HepG2 (cell line): ENCODE measurements around the gene ZCCHC8. TPM values are rescaled to one million over a fixed set of nuclear protein-coding genes. Genes with fewer than 3 reads are reported as not detected.

Source experiments
- ATAC-seq: fragments of 200-7000 bp; cut with Tn5 transposase; 3 replicates; pipeline ENCODE4 v1.9.1; 2020; ENCODE audit warnings: mild to moderate bottlenecking, moderate library complexity
- BruUV-seq: library from RNA; stranded (reverse); fragments of 400-500 nt; replicated peaks from 2 replicates; lab custom pipeline; 2021; lab: Mats Ljungman, UMichigan
- CTCF ChIA-PET: fragments of 300-600 bp; formaldehyde crosslinking; extraction: SDS; loops from one replicate; lab custom pipeline; 2021; ENCODE audit warnings: low total read pairs, inconsistent platforms, low intra/inter-chr PET ratio; lab: Yijun Ruan, JAX
- POLR2A ChIA-PET: fragments of 350-600 bp; sonication (Branson Sonifier 250); formaldehyde crosslinking; loops from one replicate; lab custom pipeline; 2020; ENCODE audit warnings: antibody characterized with exemption, inconsistent platforms; lab: Yijun Ruan, JAX
- DNase-seq: peaks from one replicate; pipeline ENCODE4 v3.0.0-alpha.2; 2015; ENCODE audit warnings: low spot score
- FAIRE-seq: peaks from 3 replicates; lab custom pipeline; 2011; peaks lifted over from hg19 to GRCh38; lab: Jason Lieb, UNC
- H2AFZ ChIP-seq: one replicate; pipeline ENCODE4 v1.6.1; 2011; ENCODE audit warnings: low read length, inconsistent platforms
- H3K27ac ChIP-seq: fragments of 300-600 bp; 3 replicates; pipeline ENCODE4 v1.8.0; 2011; ENCODE audit warnings: mixed run types, mild to moderate bottlenecking, mixed read lengths, low read length, inconsistent platforms; ENCODE audit not compliant: insufficient read depth; ENCODE audit errors: extremely low read length
- H3K27me3 ChIP-seq, 2 experiments: fragments of 200-600 bp in 1 of 2; 2 replicates in 1 of 2; 3 replicates in 1 of 2; pipeline versions ENCODE4 v1.6.0 to v1.8.0; 2011; ENCODE audit warnings: low read length in 2 of 2, mild to moderate bottlenecking in 2 of 2, moderate library complexity in 2 of 2, inconsistent platforms in 1 of 2; ENCODE audit not compliant: insufficient read depth in 2 of 2, control insufficient read depth in 1 of 2
- H3K36me3 ChIP-seq, 2 experiments: fragments of 200-600 bp in 1 of 2; replicated peaks in 1 of 2; 2 replicates in 1 of 2; 3 replicates in 1 of 2; pipeline versions ENCODE4 v1.5.1 to v1.8.0; 2011; ENCODE audit warnings: low read length in 2 of 2, inconsistent platforms in 1 of 2; ENCODE audit not compliant: insufficient read depth in 2 of 2, control insufficient read depth in 1 of 2
- H3K4me1 ChIP-seq: 2 replicates; pipeline ENCODE4 v1.5.1; 2012; ENCODE audit warnings: low read length, inconsistent platforms; ENCODE audit not compliant: insufficient read depth
- H3K4me2 ChIP-seq: 2 replicates; pipeline ENCODE4 v1.6.0; 2011; ENCODE audit warnings: low read depth, low read length, inconsistent platforms
- H3K4me3 ChIP-seq, 3 experiments: fragments of 200-600 bp in 1 of 3; sonication (generic), shearing (Covaris generic) in 1 of 3; replicated peaks in 1 of 3; 2 replicates each; pipeline ENCODE4 v1.5.1; 2011 to 2016; ENCODE audit warnings: low read length in 3 of 3, inconsistent platforms in 2 of 3, low read depth in 2 of 3, mild to moderate bottlenecking in 2 of 3, control low read depth in 1 of 3, mixed read lengths in 1 of 3; ENCODE audit not compliant: insufficient read depth in 1 of 3
- H3K79me2 ChIP-seq: one replicate; pipeline ENCODE4 v1.6.1; 2011; ENCODE audit warnings: low read length, inconsistent platforms; ENCODE audit not compliant: insufficient read depth
- H3K9ac ChIP-seq: 2 replicates; pipeline ENCODE4 v1.6.0; 2011; ENCODE audit warnings: mild to moderate bottlenecking, low read depth, low read length, inconsistent platforms; ENCODE audit not compliant: insufficient read depth
- H3K9me3 ChIP-seq: 2 replicates; pipeline ENCODE4 v1.5.1; 2012; ENCODE audit warnings: mild to moderate bottlenecking, low read length
- H4K20me1 ChIP-seq: 2 replicates; pipeline ENCODE4 v1.6.0; 2011; ENCODE audit warnings: inconsistent platforms, mild to moderate bottlenecking, low read length, moderate library complexity; ENCODE audit not compliant: insufficient read depth
- FIP1L1 ChIP-seq: fragments of 200-400 bp; formaldehyde crosslinking; IDR thresholded peaks from 2 replicates; pipeline ENCODE4 v1.6.1; 2018; ENCODE audit warnings: low read depth, mild to moderate bottlenecking, low read length, moderate library complexity, borderline replicate concordance; ENCODE audit not compliant: insufficient read depth
- KLF12 ChIP-seq: sonication (generic); formaldehyde crosslinking; IDR thresholded peaks from 2 replicates; pipeline ENCODE4 v1.4.0; 2020; ENCODE audit warnings: missing genetic modification reagents, borderline replicate concordance
- NCOA1 ChIP-seq: sonication (generic); formaldehyde crosslinking; IDR thresholded peaks from 2 replicates; pipeline ENCODE4 v1.9.0; 2021; ENCODE audit warnings: missing genetic modification reagents
- NFE2 ChIP-seq: sonication (generic); formaldehyde crosslinking; IDR thresholded peaks from 2 replicates; pipeline ENCODE4 v1.4.0; 2020; ENCODE audit warnings: missing genetic modification reagents
- PHF20 ChIP-seq: sonication (generic); formaldehyde crosslinking; IDR thresholded peaks from 2 replicates; pipeline ENCODE4 v1.5.0; 2020; ENCODE audit warnings: mild to moderate bottlenecking, missing genetic modification reagents
- RBFOX2 ChIP-seq: fragments of 200-400 bp; formaldehyde crosslinking; IDR thresholded peaks from 2 replicates; pipeline ENCODE4 v1.6.1; 2017; ENCODE audit warnings: low read depth, mild to moderate bottlenecking, low read length
- SCMH1 ChIP-seq: sonication (generic); formaldehyde crosslinking; IDR thresholded peaks from 2 replicates; pipeline ENCODE4 v1.9.0; 2021; ENCODE audit warnings: missing genetic modification reagents, mild to moderate bottlenecking, borderline replicate concordance
- SIX1 ChIP-seq: sonication (generic); formaldehyde crosslinking; IDR thresholded peaks from 2 replicates; pipeline ENCODE4 v1.4.0; 2020; ENCODE audit warnings: missing genetic modification reagents, borderline replicate concordance
- SOX6 ChIP-seq, 2 experiments: fragments of 450-650 bp in 1 of 2; sonication (generic) in 1 of 2; formaldehyde crosslinking in 1 of 2; IDR thresholded peaks; 2 replicates each; pipeline versions ENCODE4 v1.4.0 to v1.6.1; 2017 to 2020; ENCODE audit warnings: antibody characterized with exemption in 1 of 2, mild to moderate bottlenecking in 1 of 2, missing genetic modification reagents in 1 of 2
- TOE1 ChIP-seq: sonication (generic); formaldehyde crosslinking; IDR thresholded peaks from 2 replicates; pipeline ENCODE4 v1.4.0; 2020; ENCODE audit warnings: mild to moderate bottlenecking, missing genetic modification reagents
- ZNF44 ChIP-seq: sonication (generic); formaldehyde crosslinking; IDR thresholded peaks from 2 replicates; pipeline ENCODE4 v1.5.1; 2020; ENCODE audit warnings: mild to moderate bottlenecking, missing genetic modification reagents
- ZNF558 ChIP-seq: sonication (generic); formaldehyde crosslinking; IDR thresholded peaks from 2 replicates; pipeline ENCODE4 v1.9.0; 2022; ENCODE audit warnings: mild to moderate bottlenecking, missing genetic modification reagents, borderline replicate concordance
- ZNF609 ChIP-seq: sonication (generic); formaldehyde crosslinking; IDR thresholded peaks from 2 replicates; pipeline ENCODE4 v1.4.0; 2020; ENCODE audit warnings: mild to moderate bottlenecking, missing genetic modification reagents, borderline replicate concordance
- ZSCAN22 ChIP-seq: sonication (generic); formaldehyde crosslinking; IDR thresholded peaks from 2 replicates; pipeline ENCODE4 v1.4.0; 2020; ENCODE audit warnings: mild to moderate bottlenecking, missing genetic modification reagents
- ZSCAN25 ChIP-seq: sonication (generic); formaldehyde crosslinking; IDR thresholded peaks from 2 replicates; pipeline ENCODE4 v1.8.0; 2022; ENCODE audit warnings: mild to moderate bottlenecking, missing genetic modification reagents
- WGBS: methylation state at CpG from one replicate; pipeline ENCODE4 v1.1.6; 2017; ENCODE audit warnings: low lambda C conversion rate; 5-methylcytosine and 5-hydroxymethylcytosine counted together
- in situ Hi-C: cut with HindIII; loops from 2 replicates; pipeline ENCODE4 v1.10.0; 2017; ENCODE audit warnings: low pct_unique_long_range_greater_than_20kb; ENCODE audit not compliant: extremely low pct_ligation_motif_present
- intact Hi-C: fragments of 100-400 bp; cut with micrococcal nuclease; formaldehyde crosslinking; loops from one replicate; pipeline ENCODE4 v1.10.0; 2022; ENCODE audit not compliant: unreplicated experiment
- polyA plus RNA-seq, 8 experiments: library from polyadenylated mRNA; depleted of rRNA in 3 of 8; stranded (reverse) in 7 of 8; unstranded in 1 of 8; fragments of >200 nt; fragmentation: Illumina TruSeq in 4 of 8; extraction: Trizol in 4 of 8; gene quantifications; 2 replicates each; pipeline versions ENCODE4 v1.2.1 to v1.2.3, GENCODE V29; 2011 to 2016; ENCODE audit warnings: low read depth in 4 of 8, missing spikeins in 1 of 8, mixed read lengths in 1 of 8; ENCODE audit not compliant: insufficient read depth in 1 of 8
- total RNA-seq, 5 experiments: library from RNA; depleted of rRNA; stranded (reverse); fragments of >200 nt; fragmentation: Illumina TruSeq; extraction: Trizol; gene quantifications; 2 replicates each; pipeline ENCODE4 v1.2.3, GENCODE V29; 2016; ENCODE audit warnings: low read depth in 1 of 5
- TF ChIP-seq, protein P1 (sequence below): sonication (generic); formaldehyde crosslinking; IDR thresholded peaks from 2 replicates; pipeline ENCODE4 v1.8.0; 2022; ENCODE audit warnings: missing genetic modification reagents, low read depth, mild to moderate bottlenecking, borderline replicate concordance

The ZCCHC8 gene
- total and polyA plus RNA-seq, 2 of the 13 experiments (the other 11 are each of a cell fraction or from before 2014, with no cell fraction given): 18.6 to 20.9 TPM

DNA sequence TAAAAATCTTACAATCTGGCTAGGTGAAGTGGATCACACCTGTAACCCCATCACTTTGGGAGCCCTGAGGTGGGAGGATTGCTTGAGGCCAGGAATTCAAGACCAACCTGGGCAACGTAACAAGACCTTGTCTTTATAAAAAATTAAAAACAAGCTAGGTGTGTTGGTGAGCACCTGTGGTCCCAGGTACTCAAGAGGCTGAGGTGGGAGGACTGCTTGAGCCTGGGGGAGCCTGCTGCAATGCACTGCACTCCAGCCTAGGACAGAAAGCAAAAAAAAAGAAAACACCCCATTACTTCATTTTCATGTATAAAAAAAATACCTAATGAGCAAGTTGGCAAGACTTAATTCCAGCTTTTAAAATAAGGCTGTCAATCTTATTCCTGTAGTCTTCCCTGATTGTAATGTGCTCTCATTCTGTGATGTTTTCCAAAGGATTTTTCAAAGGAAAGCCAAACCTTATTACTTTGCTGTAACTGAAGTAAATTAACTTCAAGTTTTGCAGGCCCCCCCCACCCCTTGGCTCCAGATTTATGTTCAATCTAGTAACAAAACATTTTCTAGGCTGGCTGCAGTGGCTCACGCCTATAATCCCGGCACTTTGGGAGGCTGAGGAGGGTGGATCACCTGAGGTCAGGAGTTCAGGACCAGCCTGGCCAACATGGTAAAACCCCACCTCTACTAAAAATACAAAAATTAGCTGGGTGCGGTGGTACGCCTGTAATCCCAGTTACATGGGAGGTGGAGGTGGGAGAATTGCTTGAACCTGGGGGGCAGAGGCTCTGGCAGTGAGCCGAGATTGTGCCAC is 3.3 kb upstream of the ZCCHC8 start:
- no peak overlapping the region for H3K4me3 ChIP-seq
- WGBS: 96% methylated on average over 6 of the region's 6 CpGs
- no peaks in the 10 kb centered on the region for H3K9me3 ChIP-seq
- no peak for DNase-seq
- in situ Hi-C loops: no loop called here
- no peaks in the 10 kb centered on the region; a peak in 1 of 5 replicates for H3K27me3 ChIP-seq
- ChIA-PET POLR2A (interaction anchor here (1.0 to 2.0 kb wide), 5 partner anchors 9 to 104 kb away, joined by 3 to 9 read pairs (median 5); partner anchors contain the start of genes KNTC1 and RSRC2), CTCF (no interaction called here)
- peaks cover 13% of the 10 kb centered on the region for H3K79me2 ChIP-seq
- no peak for FAIRE-seq
- intact Hi-C loops: no loop called here
- no peak for ATAC-seq
- H3K4me1 ChIP-seq: peaks cover 10% of the 10 kb centered on the region
- H3K9ac ChIP-seq: no peak overlapping the region
- no peak overlapping the region for H3K4me2 ChIP-seq
- H3K36me3 ChIP-seq: peaks cover 17 to 44% of the 10 kb centered on the region in 2 experiments
- no peak overlapping the region for H3K27ac ChIP-seq
- no TSS peak for BruUV-seq
- peaks cover 9% of the 10 kb centered on the region; the same call in 1 of the 2 replicates for H4K20me1 ChIP-seq
- H2AFZ ChIP-seq: no peak overlapping the region
- TF ChIP-seq ZNF44 (CRISPR knock-in tag) (no peak), ZNF558 (CRISPR knock-in tag) (no peak), NFE2 (CRISPR knock-in tag) (no peak), SOX6 (IDR thresholded peaks at IDR 0.05) (no peak), SOX6 (CRISPR knock-in tag; IDR thresholded peaks at IDR 0.05) (no peak), SIX1 (CRISPR knock-in tag) (no peak), KLF12 (no peak), SCMH1 (CRISPR knock-in tag) (no peak), ZNF609 (no peak), PHF20 (CRISPR knock-in tag) (no peak), TOE1 (CRISPR knock-in tag) (no peak), ZSCAN22 (no peak), ZSCAN25 (CRISPR knock-in tag) (no peak), NCOA1 (CRISPR knock-in tag) (no peak), RBFOX2 (no peak), FIP1L1 (no peak)
- TF ChIP-seq, protein P1, sequence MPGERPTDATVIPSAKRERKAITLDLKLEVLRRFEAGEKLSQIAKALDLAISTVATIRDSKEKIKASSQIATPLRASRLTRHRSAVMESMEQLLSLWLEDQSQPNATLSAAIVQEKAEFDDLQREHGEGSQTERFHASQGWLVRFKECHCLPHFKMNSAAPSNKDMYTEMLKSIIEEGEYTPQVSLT (CRISPR knock-in tag): no peak
